Activated naive CD4-positive, alpha-beta T cell (primary cell): ENCODE results near the gene GNG7.
"Not testable (repeated sequence)": the region's sequence is repeated elsewhere in the genome, so short reads cannot be mapped to it uniquely, and the experiment has no call there.

Source experiments
- DNase-seq, 4 experiments: peaks; one replicate each; lab custom pipeline; 2025; lab: John Stamatoyannopoulos, UW

The GNG7 gene

DNA sequence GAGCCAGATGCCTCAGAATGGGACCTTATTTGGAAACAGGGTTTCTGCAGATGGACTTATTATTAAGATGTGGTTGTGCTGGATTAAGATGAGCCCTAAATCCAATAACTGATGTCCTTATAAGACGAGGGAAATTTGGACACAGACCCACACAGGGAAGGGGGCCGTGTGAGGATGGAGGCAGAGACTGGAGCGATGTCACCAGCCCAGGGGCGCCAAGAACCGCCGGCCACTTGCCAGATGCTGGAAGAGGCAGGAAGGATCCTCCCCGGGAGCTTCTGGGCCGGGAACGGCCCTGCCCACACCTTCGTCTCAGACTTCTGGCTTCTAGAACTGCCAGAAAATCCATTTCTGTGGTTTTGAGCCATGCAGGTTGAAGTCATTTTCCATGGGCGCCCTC is 26.6 kb downstream of the GNG7 start:
- no peak for DNase-seq

DNA sequence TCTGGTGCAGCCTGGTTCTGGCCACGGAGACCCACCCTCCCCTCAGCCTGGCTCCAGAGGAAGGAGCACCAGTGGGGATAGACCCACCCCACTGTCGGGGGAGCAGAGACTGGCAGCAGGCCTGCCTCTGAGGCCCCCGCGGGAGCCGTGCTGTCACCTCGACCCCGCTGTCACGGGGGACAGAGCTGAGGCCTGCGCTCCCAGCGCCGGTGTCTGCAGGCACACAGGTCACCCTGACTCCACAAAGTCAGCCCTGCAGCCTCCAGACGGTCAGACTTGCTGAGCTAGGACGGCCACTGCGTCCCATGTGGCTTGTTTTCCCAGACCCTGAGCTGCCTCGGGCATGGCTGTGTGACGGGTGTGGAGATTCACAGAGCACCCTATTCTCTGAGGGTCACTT is 32.3 kb downstream of the GNG7 start:
- no peak for DNase-seq

DNA sequence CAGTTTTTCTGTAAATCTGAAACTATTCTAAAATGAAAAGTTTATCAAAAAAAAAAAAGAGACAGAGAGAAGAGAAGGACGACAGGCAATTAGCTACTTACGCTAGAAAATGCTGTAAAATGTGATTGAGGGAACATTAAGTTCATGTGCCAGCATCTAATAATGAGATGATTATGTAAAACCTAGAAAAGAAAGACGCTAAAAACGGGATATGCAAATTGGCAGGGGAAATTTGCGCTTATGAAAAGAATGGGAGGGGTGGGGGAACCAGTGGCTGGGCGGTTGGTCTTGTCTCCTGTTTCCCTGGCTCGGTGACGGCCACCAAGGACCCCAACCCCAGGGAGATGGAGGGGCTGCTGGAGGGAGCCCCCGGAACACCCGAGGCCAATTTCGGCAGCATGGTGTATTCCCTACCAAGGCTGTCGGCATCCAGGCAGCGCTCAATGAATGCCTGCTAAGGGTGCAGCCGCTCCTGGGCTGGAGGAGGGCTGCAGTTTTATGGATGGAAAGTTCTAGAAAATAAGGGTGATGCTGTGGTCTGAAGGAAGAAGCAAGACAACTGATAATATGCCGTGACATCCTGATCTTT is 34.2 kb downstream of the GNG7 start:
- DNase-seq, result no peak

GRCh38 chr19:2667349-2667748 is 35.1 kb downstream of the GNG7 start:
- DNase-seq, result not testable (repeated sequence)

DNA sequence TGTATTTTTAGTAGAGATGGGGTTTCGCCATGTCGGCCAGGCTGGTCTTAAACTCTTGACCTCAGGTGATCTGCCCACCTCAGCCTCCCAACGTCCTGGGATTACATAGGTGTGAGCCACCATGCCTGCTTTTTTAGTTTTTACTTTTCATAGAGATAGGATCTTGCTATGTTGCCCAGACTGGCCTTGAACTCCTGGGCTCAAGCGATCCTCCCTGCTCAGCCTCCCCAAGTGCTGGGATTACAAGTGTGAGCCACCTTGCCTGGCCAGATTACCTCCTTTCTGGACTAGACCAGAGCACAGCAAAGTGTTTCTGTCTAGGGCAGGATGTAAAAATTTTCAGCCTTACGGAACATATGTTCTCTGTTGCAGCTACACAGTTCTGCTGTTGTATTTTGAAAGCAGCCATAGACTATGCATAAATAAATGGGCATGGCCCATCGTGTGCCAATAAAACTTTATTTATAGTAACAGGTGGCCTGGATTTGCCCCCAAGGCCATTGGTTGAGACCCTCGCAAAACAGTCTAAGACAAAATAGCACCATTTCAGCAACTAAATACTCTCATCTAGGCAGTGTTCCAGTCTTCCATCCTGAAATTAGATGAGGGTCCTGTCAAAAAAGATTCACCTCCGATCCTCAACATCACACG is 36.0 kb downstream of the GNG7 start:
- DNase-seq, result no peak

DNA sequence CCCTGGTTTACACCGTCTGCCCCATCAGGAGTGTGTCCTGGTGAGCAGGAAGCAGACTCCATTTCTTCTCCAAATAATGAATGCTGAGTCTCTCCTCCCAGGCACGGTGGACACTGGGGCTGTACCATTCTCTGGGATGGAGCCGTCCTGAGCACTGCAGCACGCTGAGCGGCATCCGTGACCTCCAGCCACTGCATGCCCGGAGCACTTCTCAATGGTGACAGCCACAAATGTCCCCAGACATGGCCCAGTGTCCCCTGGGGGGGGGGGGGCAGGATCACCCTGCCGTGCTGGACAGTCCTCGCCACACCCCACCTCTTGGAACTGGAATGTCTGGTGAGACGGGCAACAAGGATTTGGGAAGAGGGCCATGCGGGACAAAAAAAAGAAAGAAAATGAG is 37.4 kb downstream of the GNG7 start:
- no peak for DNase-seq

GRCh38 chr19:2663920-2664571 is 38.4 kb downstream of the GNG7 start:
- no peak for DNase-seq

- no peak for DNase-seq
These were observed 40.9 kb downstream of the GNG7 start for GRCh38 chr19:2661615-2662014.

DNA sequence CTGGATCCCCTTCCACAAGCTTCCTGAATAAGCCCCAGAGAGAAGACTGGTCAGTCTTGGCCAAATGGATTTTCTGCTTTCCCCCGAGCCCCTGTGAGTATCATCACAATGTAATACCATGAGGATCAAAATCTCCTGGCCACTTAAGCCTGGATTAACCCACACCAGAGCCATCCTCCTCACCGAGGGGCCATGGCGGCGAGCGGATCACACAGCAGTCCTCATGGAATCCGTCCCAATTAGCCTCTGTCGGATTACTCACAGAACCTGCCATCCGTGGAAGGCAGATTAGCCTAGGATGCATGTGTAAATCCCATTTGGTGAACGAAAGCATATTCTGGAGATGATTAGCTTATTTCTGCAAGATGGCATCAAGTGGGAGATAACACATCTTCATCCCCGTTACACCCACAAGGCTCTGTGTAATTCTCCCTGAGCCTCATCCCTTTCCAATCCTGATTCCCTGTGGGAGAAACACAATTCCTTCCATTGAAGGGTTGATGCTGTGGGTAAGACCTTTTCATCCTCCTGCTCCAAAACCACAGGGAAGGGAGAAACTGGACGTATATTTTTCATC is 42.5 kb downstream of the GNG7 start:
- no peak for DNase-seq

GRCh38 chr19:2656533-2656932 is 46.0 kb downstream of the GNG7 start:
- no peak for DNase-seq

- no peak for DNase-seq
These were observed 48.5 kb downstream of the GNG7 start for GRCh38 chr19:2653710-2654707.

- no peak for DNase-seq
These were observed 49.3 kb downstream of the GNG7 start for GRCh38 chr19:2653218-2653617.

DNA sequence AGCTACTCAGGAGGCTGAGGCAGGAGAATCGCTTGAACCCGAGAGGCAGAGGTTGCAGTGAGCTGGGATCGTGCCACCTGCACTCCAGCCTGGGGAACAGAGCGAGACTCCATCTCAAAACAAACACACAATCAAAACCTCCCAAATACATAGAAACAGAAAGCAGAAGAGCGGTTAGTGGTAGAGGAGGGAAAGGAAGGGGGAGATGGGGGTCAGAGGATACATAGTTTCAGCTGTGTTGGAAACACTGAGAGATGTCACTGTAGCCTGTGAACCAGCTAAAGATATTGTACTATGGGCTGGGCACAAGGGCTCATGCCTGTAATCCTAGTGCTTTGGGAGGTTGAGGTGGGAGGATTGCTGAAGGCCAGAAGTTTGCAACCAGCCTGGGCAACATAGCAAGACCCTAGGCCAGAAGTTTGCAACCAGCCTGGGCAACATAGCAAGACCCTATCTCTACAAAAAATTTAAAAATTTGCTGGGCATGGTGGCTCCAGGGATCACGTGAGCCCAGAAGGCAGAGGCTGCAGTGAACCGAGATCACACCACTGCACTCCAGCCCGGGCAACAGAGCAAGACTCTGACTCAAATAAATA is 49.9 kb downstream of the GNG7 start:
- no peak for DNase-seq

DNA sequence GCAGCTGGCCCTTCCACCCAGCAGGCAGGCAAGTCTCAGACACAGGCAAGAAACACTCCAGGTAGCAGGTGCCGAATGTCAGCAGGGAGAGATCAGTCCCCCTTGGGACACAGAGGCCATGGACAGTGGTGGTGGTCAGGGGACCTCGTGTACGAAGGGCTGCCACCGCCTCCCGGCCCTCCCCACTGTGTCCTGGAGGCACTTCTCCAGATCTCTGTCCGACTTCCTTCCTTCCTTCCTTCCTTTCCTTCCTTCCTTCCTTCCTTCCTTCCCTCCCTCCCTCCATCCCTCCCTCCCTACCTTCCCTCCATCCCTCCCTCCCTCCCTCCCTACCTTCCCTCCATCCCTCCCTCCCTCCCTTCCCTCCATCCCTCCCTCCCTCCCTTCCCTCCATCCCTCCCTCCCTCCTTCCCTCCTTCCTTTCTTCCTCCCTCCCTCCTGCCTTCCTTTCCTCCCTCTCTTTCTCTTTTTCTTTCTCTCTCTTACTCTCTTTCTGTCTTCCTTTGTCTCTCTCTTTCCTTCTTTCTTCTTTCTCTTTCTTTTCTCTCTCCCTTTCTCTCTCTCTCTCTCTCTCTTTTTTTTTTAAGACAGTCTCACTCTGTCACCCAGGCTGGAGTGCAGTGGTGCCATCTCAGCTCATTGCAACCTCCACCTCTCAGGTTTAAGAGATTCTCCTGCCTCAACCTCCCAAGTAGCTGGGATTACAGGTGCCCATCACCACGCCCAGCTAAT is 51.3 kb downstream of the GNG7 start:
- not testable (repeated sequence) for DNase-seq

- DNase-seq, result no peak
These were observed 52.0 kb downstream of the GNG7 start for GRCh38 chr19:2650515-2650914.

DNA sequence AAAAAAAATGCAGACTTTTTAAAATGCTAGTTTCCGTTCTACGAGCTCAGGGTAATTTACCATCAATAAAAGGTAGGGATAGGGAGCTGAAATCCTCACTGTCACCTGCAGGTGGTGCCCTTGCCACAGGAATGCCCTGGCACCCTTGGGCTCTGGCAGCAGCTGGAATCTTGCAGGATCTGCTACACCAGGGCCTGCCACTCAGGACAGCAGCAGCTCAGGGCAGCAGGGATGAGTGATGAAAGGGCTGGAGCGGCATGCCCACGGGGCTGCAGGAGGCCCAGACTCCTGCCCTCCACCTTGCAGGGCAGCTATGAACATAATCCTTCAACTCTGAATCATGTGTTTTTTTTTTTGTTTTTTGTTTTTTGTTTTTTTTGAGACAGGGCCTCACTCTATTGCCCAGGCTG is 54.0 kb downstream of the GNG7 start:
- DNase-seq, result peak; percentile 38 to 74 (median 52)

DNA sequence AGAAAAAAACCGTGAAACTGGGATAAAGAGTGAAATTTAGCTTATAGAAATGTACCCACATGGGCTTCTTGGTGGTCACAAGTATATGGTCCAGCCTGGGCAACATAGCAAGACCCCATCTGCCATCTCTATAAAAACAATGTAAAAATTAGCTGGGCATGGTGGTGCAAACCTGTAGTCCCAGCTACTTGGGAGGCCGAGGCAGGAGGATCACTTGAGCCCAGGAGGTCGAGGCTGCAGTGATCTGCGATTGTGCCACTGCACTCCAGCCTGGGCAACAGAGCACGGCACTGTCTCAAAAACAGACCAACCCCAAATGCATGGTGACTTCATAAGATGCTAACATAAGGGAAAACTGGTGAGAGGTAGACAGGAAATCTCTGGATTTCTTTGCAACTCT is 54.4 kb downstream of the GNG7 start:
- no peak for DNase-seq

DNA sequence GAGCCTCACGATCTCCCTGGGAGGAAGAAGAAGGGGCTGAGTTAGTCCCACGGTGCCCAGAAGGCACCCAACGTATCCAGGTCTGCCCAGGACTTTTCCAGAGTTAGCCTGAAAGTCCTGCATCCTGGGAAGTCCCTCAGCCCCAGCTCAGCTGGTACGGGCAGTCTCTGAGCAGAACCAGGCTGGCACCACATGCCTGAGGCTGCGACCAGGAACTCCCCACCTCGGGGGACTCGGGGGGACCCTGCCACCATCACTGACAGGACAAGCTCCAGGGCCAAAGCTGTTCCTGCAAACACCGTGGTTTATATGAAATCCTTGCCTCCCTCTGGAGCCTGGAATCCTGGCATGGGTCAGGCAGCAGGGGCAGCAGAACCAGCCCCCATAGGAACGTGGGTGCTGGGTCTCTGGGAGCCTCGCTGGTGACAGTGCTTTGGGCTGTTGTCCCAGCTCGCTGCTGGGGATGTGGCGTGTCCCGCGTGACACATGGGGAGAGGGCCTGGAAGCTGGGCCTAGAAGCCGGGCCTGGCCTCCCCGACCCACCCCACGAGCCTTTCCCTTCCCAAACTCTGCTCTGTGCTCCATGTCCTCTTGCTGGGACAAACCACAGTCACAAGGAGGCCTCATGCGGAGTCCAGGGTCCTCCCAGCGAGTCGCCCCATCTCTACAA is 55.5 kb downstream of the GNG7 start:
- DNase-seq, result no peak

DNA sequence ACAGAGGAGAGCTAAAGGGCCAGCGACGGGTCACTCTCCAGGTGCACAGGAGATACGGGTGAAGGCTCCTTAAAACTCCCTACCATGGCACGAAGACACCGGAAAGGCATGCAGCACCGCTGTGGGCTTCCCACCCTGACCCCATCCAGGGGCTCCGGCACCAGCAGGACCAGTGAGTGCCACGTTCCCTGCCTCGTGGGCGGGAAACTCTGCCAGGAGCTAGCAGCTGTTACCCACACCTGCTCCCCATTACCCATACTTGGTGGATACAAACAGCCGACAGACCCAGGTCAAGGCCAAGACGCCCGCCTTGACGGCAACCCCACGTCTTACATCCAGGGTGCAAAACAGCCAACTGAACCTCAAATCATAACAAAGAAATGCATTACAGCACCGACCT is 56.7 kb downstream of the GNG7 start:
- DNase-seq, result no peak

DNA sequence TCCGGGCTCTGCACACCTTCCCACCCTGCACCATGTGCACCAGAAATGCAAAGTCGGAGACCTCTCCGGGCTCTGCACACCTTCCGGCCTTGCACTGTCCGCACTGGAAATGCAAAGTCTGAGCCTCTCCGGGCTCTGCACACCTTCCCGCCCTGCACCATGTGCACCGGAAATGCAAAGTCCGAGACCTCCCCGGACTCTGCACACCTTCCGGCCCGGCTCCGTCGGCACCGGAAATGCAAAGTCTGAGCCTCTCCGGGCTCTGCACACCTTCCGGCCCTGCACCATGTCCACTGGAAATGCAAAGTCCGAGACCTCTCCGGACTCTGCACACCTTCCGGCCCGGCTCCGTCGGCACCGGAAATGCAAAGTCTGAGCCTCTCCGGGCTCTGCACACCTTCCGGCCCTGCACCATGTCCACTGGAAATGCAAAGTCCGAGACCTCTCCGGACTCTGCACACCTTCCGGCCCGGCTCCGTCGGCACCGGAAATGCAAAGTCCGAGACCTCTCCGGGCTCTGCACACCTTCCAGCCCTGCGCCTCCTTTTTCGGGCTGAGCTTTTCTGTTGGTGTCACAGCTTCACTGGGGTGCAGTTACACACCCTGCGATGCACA is 59.3 kb downstream of the GNG7 start:
- not testable (repeated sequence) for DNase-seq
